Subcutaneous abdominal adipose tissue (tissue), 5 donors: ENCODE measurements around the gene SAMD10.
A peak's percentile ranks its signal among the peaks of the same experiment; 100 is the strongest.

ENCODE experiments used
- H3K27ac ChIP-seq: one replicate; pipeline ENCODE4 v1.7.0; 2013; ENCODE audit warnings: low read depth, mild to moderate bottlenecking, inconsistent platforms, low read length, moderate library complexity
- H3K27me3 ChIP-seq, 5 donors: one replicate each; pipeline ENCODE4 v1.7.0; 2013; ENCODE audit warnings: low read length in 5 of 5, inconsistent platforms in 1 of 5; ENCODE audit not compliant: control insufficient read depth in 5 of 5, insufficient read depth in 4 of 5
- H3K36me3 ChIP-seq, 5 donors: one replicate each; pipeline ENCODE4 v1.7.0; 2013; ENCODE audit warnings: low read length in 5 of 5; ENCODE audit not compliant: control insufficient read depth in 5 of 5, insufficient read depth in 5 of 5
- H3K4me1 ChIP-seq, 5 donors: one replicate each; pipeline ENCODE4 v1.7.0; 2013; ENCODE audit warnings: low read length in 5 of 5, mild to moderate bottlenecking in 3 of 5, moderate library complexity in 1 of 5; ENCODE audit not compliant: control insufficient read depth in 5 of 5, insufficient read depth in 5 of 5
- H3K4me3 ChIP-seq, 5 donors: one replicate each; pipeline ENCODE4 v1.7.0; 2013; ENCODE audit warnings: low read length in 5 of 5, low read depth in 1 of 5
- H3K9ac ChIP-seq, 5 donors: one replicate each; pipeline ENCODE4 v1.7.0; 2013; ENCODE audit warnings: low read length in 5 of 5, mild to moderate bottlenecking in 4 of 5, moderate library complexity in 3 of 5
- H3K9me3 ChIP-seq, 5 donors: one replicate each; pipeline ENCODE4 v1.7.0; 2013; ENCODE audit warnings: low read length in 5 of 5; ENCODE audit not compliant: control insufficient read depth in 5 of 5
- donor health status: healthy.
- donor health status: healthy.
- donor health status: healthy.
- donor health status: healthy.
- donor health status: healthy.

Gene SAMD10

DNA sequence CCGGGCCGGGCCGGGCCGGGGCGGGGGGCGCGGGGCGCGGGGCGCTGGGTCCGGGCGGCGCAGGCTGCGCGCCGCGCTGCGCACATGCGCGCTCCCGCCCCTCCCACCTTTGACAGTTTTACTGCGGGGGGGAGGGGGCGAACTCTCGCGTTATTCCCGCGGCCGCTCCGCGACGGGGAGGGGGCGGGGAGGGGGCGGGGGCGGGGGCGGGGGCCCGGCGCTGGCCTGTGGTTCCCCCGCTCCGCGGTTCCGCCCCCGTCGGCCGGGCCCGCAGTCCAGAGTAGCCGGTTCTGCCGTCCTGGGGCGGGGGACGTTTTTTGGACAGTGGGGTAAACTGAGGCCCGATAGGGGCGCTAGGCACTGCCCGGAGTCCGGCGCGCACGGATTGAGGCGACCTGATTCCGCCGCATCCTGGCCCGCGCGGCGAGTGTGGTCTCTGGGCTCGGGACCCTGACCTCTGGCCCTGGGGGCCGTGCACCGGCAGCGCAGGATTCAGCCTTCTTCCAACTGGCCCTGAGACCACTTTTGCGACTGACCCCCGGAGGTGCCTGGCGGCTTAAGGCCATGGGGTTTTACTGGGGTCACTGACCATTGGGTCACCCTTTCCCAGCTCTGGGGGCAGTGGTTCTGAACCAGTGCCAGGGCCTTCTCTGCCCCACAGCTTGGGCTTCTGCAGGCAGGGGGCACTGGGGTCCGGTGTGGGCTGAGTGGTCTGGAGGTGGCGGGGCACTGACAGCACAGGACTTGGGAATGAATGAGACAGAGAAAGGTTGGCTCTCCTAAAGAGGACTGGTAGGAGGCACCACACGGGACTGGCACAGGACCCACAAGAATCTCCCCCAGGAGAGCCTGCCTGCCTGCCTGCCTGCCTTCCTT is 9.4 kb downstream of the SAMD10 start, which contains the start of gene ZNF512B:
TSS of gene ZNF512B (minus strand) at position 93 of the 876 bp plus-strand sequence. CDS start 1,980 bp downstream, outside the sequence.
- H3K27me3 ChIP-seq = no peaks in the 10 kb centered on the region
- H3K36me3 ChIP-seq = peaks cover 0 to 20% (median 14%) of the 10 kb centered on the region in 5 donors
- peak within 1 kb of the TSS; percentile 59 to 73 (median 64) for H3K4me3 ChIP-seq
- H3K27ac ChIP-seq = peak within 1 kb of the TSS; percentile 57
- H3K4me1 ChIP-seq = peaks cover 5 to 44% (median 32%) of the 10 kb centered on the region in 5 donors
- no peaks in the 10 kb centered on the region for H3K9me3 ChIP-seq
- H3K9ac ChIP-seq = peak within 1 kb of the TSS in 4 of 5 donors; percentile 77 to 89 (median 86)

DNA sequence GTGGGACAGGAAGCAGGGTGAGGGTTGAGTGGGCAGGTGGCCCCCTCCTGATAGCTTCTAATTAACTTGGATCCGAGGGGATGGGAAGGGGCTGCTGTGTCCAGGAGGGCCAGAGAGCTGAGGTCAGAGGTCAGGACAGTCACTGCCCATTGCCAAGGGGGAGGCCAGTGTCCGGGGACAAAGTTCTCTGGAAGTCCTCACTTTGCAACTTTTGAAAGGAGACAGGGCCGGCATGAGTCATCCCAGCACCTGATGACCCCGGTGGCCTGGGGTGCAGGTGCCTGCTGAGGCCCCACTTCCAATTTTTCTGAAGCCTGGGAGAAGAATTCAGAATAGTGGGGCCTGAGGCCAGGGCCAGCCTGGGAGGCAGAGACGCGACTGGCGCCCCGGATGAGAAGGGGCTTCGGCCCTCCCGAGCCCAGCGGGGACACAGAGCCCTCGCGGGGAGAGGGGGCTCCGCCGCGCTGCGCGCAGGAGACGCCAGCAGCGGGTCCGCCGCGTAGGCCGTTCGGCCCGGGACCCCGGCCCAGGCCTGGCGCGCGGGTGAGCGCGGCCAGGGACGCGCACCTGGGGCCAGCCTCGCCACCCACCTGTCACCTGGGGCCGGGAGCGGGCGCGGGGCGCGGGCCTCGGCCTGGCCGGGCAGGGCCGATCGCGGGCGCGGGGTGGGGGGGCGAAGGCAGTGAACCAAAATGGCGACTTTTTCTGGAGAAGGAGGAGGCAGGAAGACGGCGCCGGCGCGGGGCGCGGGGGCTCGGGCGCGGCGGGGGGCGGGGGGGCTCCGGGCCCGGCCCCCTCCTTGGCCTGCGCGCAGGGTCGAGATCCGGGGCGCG is 10.3 kb downstream of the SAMD10 start:
- peak overlapping the region; percentile 41 for H3K27ac ChIP-seq
- H3K27me3 ChIP-seq = no peaks in the 10 kb centered on the region
- peak overlapping the region; percentile 59 to 73 (median 62) for H3K4me3 ChIP-seq
- peak overlapping the region in 4 of 5 donors; percentile 77 to 89 (median 85) for H3K9ac ChIP-seq
- peaks cover 5 to 43% (median 32%) of the 10 kb centered on the region in 5 donors for H3K4me1 ChIP-seq
- peaks cover 0 to 24% (median 18%) of the 10 kb centered on the region in 5 donors for H3K36me3 ChIP-seq
- H3K9me3 ChIP-seq = no peaks in the 10 kb centered on the region

DNA sequence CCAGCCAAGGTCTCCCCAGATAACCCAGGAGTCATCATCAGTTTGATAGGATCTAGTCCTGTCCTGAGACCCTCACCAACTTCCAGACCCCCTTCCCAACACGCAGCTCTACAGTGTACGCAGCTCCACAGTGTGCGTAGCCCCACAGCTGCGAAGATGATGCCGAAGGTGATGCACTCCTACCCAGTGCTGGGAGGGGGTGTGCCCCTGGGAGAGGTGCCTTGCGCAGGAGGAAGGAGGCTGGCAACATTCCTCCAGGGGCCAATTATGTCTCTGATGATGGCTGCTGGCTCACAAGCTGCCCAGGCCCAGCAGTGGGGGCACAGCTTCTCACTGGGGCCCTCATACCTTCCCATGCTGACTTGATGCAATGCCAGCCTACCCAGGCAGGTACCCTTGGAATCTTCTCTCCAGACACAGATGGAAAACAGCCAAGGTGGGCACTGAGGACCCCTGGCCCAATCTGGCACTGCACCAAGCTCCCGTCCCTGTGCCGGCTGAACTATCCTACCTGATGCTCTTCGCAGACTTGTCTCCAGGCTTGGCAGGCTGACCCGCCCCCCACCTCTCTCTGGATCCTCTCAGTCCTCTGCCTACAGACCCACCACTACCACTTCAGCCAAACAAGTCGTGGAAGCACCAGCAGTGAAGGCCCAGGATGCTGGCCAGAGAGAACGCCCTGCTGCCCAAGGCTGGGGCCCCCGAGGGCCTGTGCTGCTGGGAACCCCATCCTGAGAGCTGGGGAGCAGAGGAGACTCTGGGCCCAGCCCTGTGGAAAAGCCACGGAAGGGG is 11.1 kb downstream of the SAMD10 start:
- Histone ChIP-seq H3K4me3 (peak overlapping the region; percentile 59 to 73 (median 62)), H3K27me3 (no peaks in the 10 kb centered on the region), H3K9ac (peak overlapping the region in 4 of 5 donors; percentile 77 to 89 (median 85)), H3K27ac (peak overlapping the region; percentile 41), H3K36me3 (peaks cover 0 to 32% (median 27%) of the 10 kb centered on the region in 5 donors), H3K4me1 (peaks cover 3 to 35% (median 23%) of the 10 kb centered on the region in 5 donors), H3K9me3 (no peaks in the 10 kb centered on the region)

DNA sequence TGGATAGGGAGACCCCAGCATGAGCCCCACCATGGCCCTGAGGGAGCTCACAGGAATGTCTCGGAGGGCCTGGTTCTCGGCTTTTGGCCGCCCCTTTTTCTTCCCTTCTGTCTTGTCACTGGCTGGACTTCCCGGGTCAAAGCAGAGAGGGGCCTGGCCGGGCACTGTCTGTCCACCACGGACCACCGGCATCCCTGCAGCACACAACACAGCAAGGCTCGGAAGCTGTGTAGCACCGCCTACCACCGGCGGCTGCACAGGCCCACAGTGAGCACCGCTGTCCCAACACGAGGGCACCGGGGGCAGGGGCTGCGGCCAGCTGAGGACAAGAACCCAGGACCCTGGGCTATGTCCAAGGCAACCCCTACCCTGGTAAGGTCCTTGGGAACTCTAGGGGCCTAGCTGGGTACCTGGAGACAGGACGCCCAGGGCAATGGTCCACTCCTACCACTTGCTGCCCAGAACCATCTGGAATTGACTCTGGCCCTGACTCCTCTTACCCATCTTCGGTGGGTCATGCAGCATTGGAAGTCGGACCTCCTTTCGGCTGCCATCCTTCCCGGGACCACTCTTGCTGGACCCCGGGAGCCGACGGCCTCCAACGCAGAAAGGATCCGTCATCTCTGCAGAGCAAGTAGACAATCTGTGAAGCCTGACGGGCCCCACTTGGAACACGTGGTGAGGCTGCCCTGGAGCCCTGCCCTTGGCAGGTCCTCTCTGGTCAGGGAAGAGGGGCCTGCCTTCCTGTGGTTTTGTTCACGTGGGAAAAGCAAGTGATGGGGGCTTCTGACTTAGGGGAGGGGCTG is 11.9 kb downstream of the SAMD10 start:
- Histone ChIP-seq H3K4me3 (no peak overlapping the region), H3K9me3 (no peaks in the 10 kb centered on the region), H3K36me3 (peaks cover 0 to 40% (median 35%) of the 10 kb centered on the region in 5 donors), H3K27me3 (no peaks in the 10 kb centered on the region), H3K9ac (no peak overlapping the region), H3K27ac (no peak overlapping the region), H3K4me1 (peaks cover 3 to 27% (median 22%) of the 10 kb centered on the region in 5 donors)

DNA sequence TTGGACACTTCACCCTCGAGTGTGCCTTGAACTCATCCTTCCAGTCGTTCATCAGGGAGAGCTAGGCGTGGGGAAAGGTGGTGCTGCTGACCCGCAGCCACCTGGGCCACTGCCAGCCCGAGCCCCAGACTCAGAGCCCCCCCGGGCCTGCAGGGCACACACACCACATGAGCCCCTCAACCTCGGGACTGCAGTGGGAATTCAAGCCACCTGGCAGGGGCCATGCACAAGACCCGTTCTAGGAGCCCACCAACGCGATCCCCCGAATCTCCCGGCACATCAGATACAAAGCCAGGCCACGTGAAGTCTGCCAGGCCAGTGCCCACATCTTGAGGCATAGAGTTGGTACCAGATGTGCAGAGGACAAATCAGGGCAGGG is 12.5 kb downstream of the SAMD10 start:
- H3K36me3 ChIP-seq = peaks cover 0 to 46% (median 41%) of the 10 kb centered on the region in 5 donors
- no peaks in the 10 kb centered on the region for H3K9me3 ChIP-seq
- peaks cover 0 to 22% (median 20%) of the 10 kb centered on the region in 5 donors for H3K4me1 ChIP-seq
- H3K9ac ChIP-seq = no peak overlapping the region
- H3K27ac ChIP-seq = no peak overlapping the region
- no peaks in the 10 kb centered on the region for H3K27me3 ChIP-seq
- no peak overlapping the region for H3K4me3 ChIP-seq

DNA sequence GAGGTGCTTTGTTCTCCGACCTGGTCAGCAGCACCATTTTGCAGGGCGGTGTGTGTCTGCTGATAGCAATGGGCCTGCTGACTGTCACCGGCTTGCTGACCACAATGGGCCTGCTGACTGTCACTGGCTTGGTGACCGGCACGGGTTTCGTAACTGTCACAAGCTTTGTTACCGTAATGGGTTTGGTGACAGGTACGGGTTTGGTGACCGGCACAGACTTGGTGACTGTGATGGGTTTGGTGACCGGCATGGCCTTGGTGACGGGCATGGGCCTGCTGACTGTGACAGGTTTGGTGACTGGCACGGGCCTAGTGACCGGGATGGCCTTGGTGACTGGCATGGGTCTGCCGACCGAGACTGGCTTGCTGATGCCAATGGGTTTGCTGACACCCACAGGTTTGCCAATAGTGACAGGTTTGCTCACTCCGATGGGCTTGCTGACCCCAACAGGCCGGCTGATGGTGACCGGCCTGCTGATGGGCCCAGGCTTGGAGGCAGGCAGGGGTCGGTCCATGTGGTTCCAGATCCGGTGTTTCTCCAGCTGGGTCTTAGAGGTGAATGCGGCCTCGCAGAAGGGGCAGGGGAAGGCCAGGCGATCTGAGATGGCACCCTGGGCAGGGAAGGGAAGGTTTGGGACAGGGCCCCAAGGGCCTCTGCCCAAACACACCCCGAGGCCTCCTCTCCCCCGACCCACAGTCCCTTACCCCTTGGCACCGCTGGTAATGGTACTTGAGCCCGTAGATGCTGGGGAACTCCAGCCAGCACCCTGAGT is 13.1 kb downstream of the SAMD10 start:
- Histone ChIP-seq H3K4me3 (no peak overlapping the region), H3K27ac (no peak overlapping the region), H3K36me3 (peaks cover 0 to 51% (median 46%) of the 10 kb centered on the region in 5 donors)

DNA sequence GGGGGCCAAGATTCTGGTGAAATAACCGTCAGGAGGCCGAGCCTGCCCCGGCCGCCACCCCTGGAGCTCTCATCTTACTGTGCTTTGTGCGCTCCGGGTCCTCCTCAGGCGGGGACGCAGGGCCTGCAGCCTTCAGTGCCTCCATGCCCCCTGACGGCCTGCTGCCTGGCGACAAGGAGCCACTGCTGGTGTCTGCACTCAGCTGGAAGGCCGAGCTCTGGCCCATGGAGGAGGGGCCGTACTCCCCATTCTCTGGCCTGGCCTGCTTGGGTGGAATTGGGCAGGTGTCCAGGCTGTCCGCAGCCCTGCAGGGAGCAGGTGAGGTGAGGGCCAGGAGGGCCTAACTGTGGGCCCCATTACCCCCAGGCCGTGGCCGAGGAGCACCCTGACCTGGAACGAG is 15.0 kb downstream of the SAMD10 start:
- Histone ChIP-seq H3K9ac (no peak overlapping the region), H3K27me3 (no peaks in the 10 kb centered on the region), H3K36me3 (peaks cover 0 to 66% (median 58%) of the 10 kb centered on the region in 5 donors), H3K4me3 (no peak overlapping the region), H3K4me1 (peaks cover 0 to 16% (median 13%) of the 10 kb centered on the region in 5 donors), H3K9me3 (no peaks in the 10 kb centered on the region), H3K27ac (no peak overlapping the region)

More for the DNA sequence above, 13.1 kb downstream of the SAMD10 start:
- Histone ChIP-seq H3K9ac (no peak overlapping the region), H3K27me3 (no peaks in the 10 kb centered on the region), H3K9me3 (no peaks in the 10 kb centered on the region), H3K4me1 (peaks cover 0 to 22% (median 20%) of the 10 kb centered on the region in 5 donors)

DNA sequence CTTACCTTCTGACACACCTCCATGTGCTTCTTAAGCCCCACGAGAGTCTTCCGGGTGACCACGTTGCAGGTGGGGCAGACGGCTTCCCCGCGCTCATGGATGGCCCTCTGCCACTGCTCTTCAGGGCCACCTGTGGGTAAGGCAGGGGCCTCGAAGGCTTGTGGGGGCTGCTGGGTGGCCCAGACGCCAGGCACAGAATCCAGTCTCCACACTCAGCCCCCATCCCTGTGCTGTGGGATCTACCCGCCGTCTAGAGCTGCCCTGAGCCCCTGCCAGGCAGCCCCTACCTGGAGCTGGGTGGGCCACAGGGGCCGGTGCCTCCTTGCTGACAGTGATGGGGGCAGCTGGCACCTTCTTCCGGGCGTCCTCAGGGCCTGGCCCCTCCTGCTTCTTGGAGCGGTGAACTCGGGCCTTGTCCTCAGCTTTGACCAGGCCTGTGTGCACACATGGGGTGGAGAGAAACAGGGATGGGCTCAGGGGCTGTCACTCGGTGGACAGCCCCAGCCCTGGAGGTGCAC is 15.6 kb downstream of the SAMD10 start:
- no peaks in the 10 kb centered on the region for H3K27me3 ChIP-seq
- no peak overlapping the region for H3K27ac ChIP-seq
- no peaks in the 10 kb centered on the region for H3K9me3 ChIP-seq
- H3K4me1 ChIP-seq = peaks cover 0 to 18% (median 14%) of the 10 kb centered on the region in 5 donors
- no peak overlapping the region for H3K4me3 ChIP-seq
- H3K36me3 ChIP-seq = peaks cover 0 to 72% (median 63%) of the 10 kb centered on the region in 5 donors
- H3K9ac ChIP-seq = no peak overlapping the region
